Measurements from ENCODE around the gene TOP3B. TPM values are rescaled to one million over a fixed set of nuclear protein-coding genes. Genes with fewer than 3 reads are reported as not detected.

The TOP3B gene
- total and polyA plus RNA-seq, 10 of the 15 experiments (the other 5 are each of a cell fraction or from before 2014, with no cell fraction given): 0.60 to 47.3 (median 33.7) TPM

DNA sequence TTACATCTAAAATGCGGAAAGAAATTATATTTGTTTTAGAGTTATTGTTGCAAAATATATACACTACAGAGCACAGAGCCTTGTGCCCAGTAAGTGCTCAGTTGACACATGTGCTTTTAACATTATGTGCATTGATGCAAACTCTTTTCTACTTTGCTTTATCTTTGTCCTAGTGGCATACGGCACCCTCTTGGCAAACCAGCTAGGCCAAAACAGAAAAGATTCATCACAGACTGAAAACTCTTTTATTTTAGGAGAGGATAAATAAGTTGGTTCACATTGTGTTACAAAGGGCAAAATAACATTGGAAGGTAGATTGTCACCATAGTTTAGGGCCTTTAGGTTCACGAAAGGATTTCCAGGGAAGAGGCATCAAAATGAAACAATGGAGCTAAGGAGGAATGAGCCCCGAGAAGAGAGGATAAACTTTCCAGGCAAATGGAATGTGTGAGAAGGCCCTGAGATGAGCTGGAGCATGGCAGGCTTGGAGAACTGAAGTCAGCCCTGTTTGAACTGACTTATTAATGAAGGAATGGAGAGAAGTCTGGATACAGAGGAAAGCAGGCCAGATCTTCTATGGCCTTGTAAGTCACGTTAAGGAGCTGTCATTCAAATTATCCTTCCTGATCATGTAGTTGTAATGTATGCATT, 23.5 kb upstream of the TOP3B start:
- no peak overlapping the region for H3K4me3 ChIP-seq
- intact Hi-C loops (cut with micrococcal nuclease; ENCODE audit: unreplicated experiment): no loop called here
- no peak for ATAC-seq
- 61% methylated on average over 5 of the region's 5 CpGs for WGBS (ENCODE audit: insufficient coverage, insufficient replicate concordance, low lambda C conversion rate, missing lambda C conversion rate)
- SMC1A ChIA-PET (ENCODE audit: uncharacterized antibody, unreplicated experiment): interaction anchor here (0.9 to 1.4 kb wide), 4 partner anchors 9 to 55 kb away, joined by 3 to 7 read pairs (median 5); partner anchors contain the start of gene TOP3B
- BruUV-seq (replicated peaks): no TSS peak
- no peaks in the 10 kb centered on the region; a peak in 1 of 4 replicates for H3K27me3 ChIP-seq (replicated peaks in 1 of 2; ENCODE audit: control insufficient read depth in 2 of 2, insufficient read depth in 2 of 2, low read length in 1 of 2)
- POLR2A ChIA-PET: interaction anchor here (1.2 kb wide), 1 partner anchor 13 kb away, joined by 6 read pairs; no protein-coding TSS in a partner anchor
- H3K79me2 ChIP-seq (ENCODE audit: control insufficient read depth, insufficient read depth, low read length): no peaks in the 10 kb centered on the region
- H2AFZ ChIP-seq (ENCODE audit: control insufficient read depth, low read depth, low read length): no peak overlapping the region
- CTCF ChIA-PET: interaction anchor here (0.6 to 1.3 kb wide), 6 partner anchors 10 to 68 kb away, joined by 3 to 4 read pairs (median 3); partner anchors contain the start of gene PPM1F
- H4K20me1 ChIP-seq (ENCODE audit: control insufficient read depth, insufficient read depth): no peaks in the 10 kb centered on the region
- H3K4me2 ChIP-seq (ENCODE audit: control insufficient read depth, insufficient read depth): no peak overlapping the region
- no peaks in the 10 kb centered on the region for H3K9me3 ChIP-seq (replicated peaks; ENCODE audit: control insufficient read depth, insufficient read depth, low read length)
- no peaks in the 10 kb centered on the region for H3K4me1 ChIP-seq (ENCODE audit: control insufficient read depth, insufficient read depth, low read length)
- in situ Hi-C loops (cut with MboI): no loop called here
- no peaks in the 10 kb centered on the region for H3K36me3 ChIP-seq (ENCODE audit: control insufficient read depth in 2 of 2, insufficient read depth in 2 of 2, low read length in 1 of 2)
- H3K27ac ChIP-seq (ENCODE audit: control insufficient read depth, insufficient read depth): no peak overlapping the region
- FAIRE-seq: no peak
- RAD21 ChIA-PET (ENCODE audit: unreplicated experiment): interaction anchor here (0.8 kb wide), 1 partner anchor 949 kb away, joined by 3 read pairs; no protein-coding TSS in a partner anchor
- DNase-seq (ENCODE audit: low read depth, low spot score): no peak
- no peak overlapping the region for H3K9ac ChIP-seq (ENCODE audit: control insufficient read depth, insufficient read depth, low read length)
- TF ChIP-seq, protein P1, sequence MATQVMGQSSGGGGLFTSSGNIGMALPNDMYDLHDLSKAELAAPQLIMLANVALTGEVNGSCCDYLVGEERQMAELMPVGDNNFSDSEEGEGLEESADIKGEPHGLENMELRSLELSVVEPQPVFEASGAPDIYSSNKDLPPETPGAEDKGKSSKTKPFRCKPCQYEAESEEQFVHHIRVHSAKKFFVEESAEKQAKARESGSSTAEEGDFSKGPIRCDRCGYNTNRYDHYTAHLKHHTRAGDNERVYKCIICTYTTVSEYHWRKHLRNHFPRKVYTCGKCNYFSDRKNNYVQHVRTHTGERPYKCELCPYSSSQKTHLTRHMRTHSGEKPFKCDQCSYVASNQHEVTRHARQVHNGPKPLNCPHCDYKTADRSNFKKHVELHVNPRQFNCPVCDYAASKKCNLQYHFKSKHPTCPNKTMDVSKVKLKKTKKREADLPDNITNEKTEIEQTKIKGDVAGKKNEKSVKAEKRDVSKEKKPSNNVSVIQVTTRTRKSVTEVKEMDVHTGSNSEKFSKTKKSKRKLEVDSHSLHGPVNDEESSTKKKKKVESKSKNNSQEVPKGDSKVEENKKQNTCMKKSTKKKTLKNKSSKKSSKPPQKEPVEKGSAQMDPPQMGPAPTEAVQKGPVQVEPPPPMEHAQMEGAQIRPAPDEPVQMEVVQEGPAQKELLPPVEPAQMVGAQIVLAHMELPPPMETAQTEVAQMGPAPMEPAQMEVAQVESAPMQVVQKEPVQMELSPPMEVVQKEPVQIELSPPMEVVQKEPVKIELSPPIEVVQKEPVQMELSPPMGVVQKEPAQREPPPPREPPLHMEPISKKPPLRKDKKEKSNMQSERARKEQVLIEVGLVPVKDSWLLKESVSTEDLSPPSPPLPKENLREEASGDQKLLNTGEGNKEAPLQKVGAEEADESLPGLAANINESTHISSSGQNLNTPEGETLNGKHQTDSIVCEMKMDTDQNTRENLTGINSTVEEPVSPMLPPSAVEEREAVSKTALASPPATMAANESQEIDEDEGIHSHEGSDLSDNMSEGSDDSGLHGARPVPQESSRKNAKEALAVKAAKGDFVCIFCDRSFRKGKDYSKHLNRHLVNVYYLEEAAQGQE (IDR thresholded peaks at IDR 0.05; ENCODE audit: low read depth, low read length): no peak
- TF ChIP-seq ZNF384 (IDR thresholded peaks at IDR 0.05; ENCODE audit: borderline replicate concordance, low read depth, low read length) (no peak), RFX5 (IDR thresholded peaks at IDR 0.05; ENCODE audit: low read depth, low read length) (no peak), ASH2L (IDR thresholded peaks at IDR 0.05; ENCODE audit: borderline replicate concordance, low read depth) (no peak), SRF (IDR thresholded peaks at IDR 0.05; ENCODE audit: low read depth in 2 of 2, low read length in 2 of 2) (no peak), POLR2AphosphoS2 (IDR thresholded peaks at IDR 0.05; ENCODE audit: low read depth, low read length) (no peak), NFYB (IDR thresholded peaks at IDR 0.05; ENCODE audit: insufficient read depth, low read depth, low read length) (no peak), CHD1 (IDR thresholded peaks at IDR 0.05; ENCODE audit: low read depth, low read length) (no peak), STAT1 (conservative IDR thresholded peaks at IDR 0.05) (no peak), CBX3 (IDR thresholded peaks at IDR 0.05; ENCODE audit: borderline replicate concordance, low read depth) (no peak), BACH1 (IDR thresholded peaks at IDR 0.05; ENCODE audit: borderline replicate concordance) (no peak), ATF7 (IDR thresholded peaks at IDR 0.05; ENCODE audit: low read depth) (no peak), STAT3 (IDR thresholded peaks at IDR 0.05; ENCODE audit: low read depth, low read length) (no peak), EP300 (IDR thresholded peaks at IDR 0.05; ENCODE audit: borderline replicate concordance in 1 of 2, control insufficient read depth in 1 of 2, low read depth in 2 of 2, low read length in 2 of 2) (no peak), KLF5 (IDR thresholded peaks at IDR 0.05; ENCODE audit: partially characterized antibody) (no peak), CEBPB (IDR thresholded peaks at IDR 0.05; ENCODE audit: borderline replicate concordance in 1 of 2, low read depth in 2 of 2, low read length in 2 of 2) (no peak)
- TF ChIP-seq, protein P2, sequence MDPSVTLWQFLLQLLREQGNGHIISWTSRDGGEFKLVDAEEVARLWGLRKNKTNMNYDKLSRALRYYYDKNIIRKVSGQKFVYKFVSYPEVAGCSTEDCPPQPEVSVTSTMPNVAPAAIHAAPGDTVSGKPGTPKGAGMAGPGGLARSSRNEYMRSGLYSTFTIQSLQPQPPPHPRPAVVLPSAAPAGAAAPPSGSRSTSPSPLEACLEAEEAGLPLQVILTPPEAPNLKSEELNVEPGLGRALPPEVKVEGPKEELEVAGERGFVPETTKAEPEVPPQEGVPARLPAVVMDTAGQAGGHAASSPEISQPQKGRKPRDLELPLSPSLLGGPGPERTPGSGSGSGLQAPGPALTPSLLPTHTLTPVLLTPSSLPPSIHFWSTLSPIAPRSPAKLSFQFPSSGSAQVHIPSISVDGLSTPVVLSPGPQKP (IDR thresholded peaks at IDR 0.05; ENCODE audit: low read depth, low read length): no peak
- TF ChIP-seq, protein P3, sequence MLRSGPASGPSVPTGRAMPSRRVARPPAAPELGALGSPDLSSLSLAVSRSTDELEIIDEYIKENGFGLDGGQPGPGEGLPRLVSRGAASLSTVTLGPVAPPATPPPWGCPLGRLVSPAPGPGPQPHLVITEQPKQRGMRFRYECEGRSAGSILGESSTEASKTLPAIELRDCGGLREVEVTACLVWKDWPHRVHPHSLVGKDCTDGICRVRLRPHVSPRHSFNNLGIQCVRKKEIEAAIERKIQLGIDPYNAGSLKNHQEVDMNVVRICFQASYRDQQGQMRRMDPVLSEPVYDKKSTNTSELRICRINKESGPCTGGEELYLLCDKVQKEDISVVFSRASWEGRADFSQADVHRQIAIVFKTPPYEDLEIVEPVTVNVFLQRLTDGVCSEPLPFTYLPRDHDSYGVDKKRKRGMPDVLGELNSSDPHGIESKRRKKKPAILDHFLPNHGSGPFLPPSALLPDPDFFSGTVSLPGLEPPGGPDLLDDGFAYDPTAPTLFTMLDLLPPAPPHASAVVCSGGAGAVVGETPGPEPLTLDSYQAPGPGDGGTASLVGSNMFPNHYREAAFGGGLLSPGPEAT (IDR thresholded peaks at IDR 0.05; ENCODE audit: low read depth): no peak
